Measurements from ENCODE around the gene GRIN3B.

The GRIN3B gene

GRCh38 chr19:1014161-1015060 is 14.2 kb downstream of the GRIN3B start:
- Mint-ChIP-seq H3K27ac (no peak overlapping the region), H3K4me3 (no peak overlapping the region), H3K36me3 (ENCODE audit: low read depth) (peaks cover 3% of the 10 kb centered on the region)

DNA sequence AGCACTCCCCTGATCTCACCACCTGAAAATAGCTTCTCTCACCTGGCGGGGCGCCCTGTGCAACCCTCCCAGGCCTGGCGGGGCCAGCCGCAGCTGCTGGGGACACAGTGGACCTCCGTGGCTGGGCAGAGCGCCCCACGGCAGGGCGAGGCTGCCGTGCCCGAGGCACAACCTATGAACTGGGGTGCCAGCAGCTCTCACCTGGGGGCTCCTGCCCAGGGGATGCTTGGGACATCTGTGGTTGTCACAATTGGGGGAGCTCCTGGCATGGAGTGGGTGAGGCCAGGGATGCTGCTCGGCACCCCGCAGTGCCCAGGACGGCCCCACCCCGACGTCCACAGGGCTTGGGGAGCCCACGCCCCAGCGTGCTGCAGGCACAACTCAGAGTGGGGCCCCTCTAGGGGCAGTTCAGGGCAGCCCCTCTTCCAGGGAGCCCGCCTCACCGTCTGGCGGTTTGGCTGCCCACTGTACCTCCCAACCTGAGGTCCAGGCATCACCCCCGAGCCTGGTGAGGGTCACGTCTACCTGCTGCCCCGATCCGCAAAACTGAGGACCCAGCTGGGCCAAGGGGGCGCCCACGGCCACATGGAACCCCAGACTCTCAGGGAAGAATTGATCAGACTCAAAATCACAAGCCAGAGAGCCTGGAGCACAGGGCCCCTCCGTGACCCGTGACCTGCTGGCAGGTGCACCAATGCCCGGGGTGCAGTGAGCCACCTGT is 15.0 kb downstream of the GRIN3B start:
- Mint-ChIP-seq H3K27ac (no peak overlapping the region), H3K4me1 (ENCODE audit: low read depth) (peaks cover 11% of the 10 kb centered on the region)

More at GRCh38 chr19:1014161-1015060, 14.2 kb downstream of the GRIN3B start:
- H3K9me3 Mint-ChIP-seq = no peaks in the 10 kb centered on the region
- peaks cover 8% of the 10 kb centered on the region for H3K4me1 Mint-ChIP-seq (ENCODE audit: low read depth)
- no peak for DNase-seq (ENCODE audit: low spot score)
- no peaks in the 10 kb centered on the region for H3K27me3 Mint-ChIP-seq (ENCODE audit: low read depth)

DNA sequence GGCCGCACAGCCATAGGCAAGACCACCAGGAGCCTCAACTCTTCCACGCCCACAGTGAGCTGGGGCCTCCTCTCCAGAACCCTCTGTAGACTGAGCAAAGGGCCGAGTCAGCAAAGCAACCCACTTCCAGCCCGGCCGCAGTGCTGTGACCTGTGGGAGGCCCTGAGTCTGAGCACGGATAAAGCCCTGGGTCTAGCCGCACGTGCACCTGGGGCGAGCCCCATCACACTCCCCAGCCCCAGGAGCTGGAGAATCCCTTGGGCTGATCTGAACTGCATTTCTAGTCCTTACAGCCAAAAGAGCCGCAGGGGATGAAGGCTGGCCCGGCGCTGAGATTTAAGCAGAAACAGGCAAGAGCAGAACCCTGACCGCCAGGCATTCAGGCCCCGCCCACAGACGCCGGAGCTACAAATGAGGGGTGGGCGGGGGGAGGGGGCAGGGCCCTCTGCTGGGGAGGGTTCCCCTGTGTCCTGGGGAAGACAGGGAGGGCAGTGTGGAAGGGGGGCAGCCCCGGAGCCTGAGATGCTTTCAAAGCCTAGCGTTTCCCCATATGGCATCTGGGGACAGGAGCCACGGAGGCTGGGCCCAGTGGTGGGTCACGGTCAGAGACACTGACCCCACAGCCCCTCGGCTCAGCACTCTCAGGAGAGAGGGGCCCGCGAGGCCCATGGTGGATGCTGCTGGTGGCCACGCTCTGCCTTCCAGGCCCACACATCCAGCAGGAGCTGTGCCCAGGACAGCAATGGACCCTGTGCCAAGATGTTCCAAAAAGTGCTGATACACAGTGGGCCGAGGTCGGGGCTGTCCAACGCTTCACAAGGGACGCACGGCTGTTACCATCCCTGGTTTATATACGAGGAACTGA is 15.8 kb downstream of the GRIN3B start:
- H3K36me3 Mint-ChIP-seq (ENCODE audit: low read depth) = peaks cover 6% of the 10 kb centered on the region
- H3K27ac Mint-ChIP-seq = no peak overlapping the region
- DNase-seq (ENCODE audit: low spot score) = no peak
- peaks cover 11% of the 10 kb centered on the region for H3K4me1 Mint-ChIP-seq (ENCODE audit: low read depth)
- no peaks in the 10 kb centered on the region for H3K27me3 Mint-ChIP-seq (ENCODE audit: low read depth)
- no peaks in the 10 kb centered on the region for H3K9me3 Mint-ChIP-seq
- H3K4me3 Mint-ChIP-seq = no peak overlapping the region

More for the DNA sequence above, 15.0 kb downstream of the GRIN3B start:
- Mint-ChIP-seq H3K27me3 (ENCODE audit: low read depth) (no peaks in the 10 kb centered on the region), H3K9me3 (no peaks in the 10 kb centered on the region), H3K36me3 (ENCODE audit: low read depth) (peaks cover 7% of the 10 kb centered on the region), H3K4me3 (no peak overlapping the region)
- no peak for DNase-seq (ENCODE audit: low spot score)

GRCh38 chr19:1016647-1017114 is 16.5 kb downstream of the GRIN3B start:
- peak overlapping the region; percentile 21 for H3K4me3 Mint-ChIP-seq

DNA sequence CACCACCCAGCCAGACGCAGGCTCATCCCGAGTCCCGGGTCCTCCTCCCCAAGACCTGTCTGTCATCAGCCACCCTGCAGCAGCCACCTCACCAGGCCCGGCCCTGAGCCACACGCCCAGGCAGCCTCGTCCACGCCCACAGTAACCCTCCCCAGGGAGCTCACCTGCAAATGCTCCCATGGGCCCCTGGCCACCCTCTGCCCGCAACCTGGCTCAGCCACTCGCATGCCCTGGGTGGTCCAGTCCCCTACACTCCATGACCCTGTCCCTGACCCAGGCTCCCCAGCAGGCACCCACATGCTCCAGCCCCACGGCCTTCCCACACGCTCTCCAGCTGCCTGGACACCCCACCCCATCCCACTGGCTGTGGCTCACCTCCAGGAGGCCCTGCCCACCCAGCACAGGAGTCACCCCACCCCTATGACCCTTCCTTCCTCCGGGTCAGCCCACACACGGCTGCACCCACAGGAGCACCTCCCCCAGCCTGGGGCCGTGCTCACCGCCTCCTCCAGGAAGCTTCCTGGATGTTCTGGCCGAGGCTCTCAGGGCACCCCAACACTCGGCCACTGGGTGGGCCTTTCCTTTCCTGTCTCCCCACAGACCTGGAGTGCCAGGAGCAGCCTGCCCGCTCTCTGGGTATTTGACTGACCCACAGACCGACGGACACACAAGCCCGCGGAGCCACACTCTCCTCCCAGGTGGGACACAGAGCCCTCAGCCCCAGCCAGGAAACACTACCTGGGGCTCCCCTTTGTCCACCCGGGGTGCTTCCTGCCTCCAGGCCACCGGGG is 17.1 kb downstream of the GRIN3B start:
- Mint-ChIP-seq H3K4me3 (peak overlapping the region; percentile 21), H3K4me1 (ENCODE audit: low read depth) (peaks cover 17% of the 10 kb centered on the region)

More at GRCh38 chr19:1016647-1017114, 16.5 kb downstream of the GRIN3B start:
- Mint-ChIP-seq H3K4me1 (ENCODE audit: low read depth) (peaks cover 17% of the 10 kb centered on the region), H3K36me3 (ENCODE audit: low read depth) (peaks cover 6% of the 10 kb centered on the region), H3K27ac (peak overlapping the region; percentile 52), H3K9me3 (no peaks in the 10 kb centered on the region), H3K27me3 (ENCODE audit: low read depth) (no peaks in the 10 kb centered on the region)
- DNase-seq (ENCODE audit: low spot score) = no peak

DNA sequence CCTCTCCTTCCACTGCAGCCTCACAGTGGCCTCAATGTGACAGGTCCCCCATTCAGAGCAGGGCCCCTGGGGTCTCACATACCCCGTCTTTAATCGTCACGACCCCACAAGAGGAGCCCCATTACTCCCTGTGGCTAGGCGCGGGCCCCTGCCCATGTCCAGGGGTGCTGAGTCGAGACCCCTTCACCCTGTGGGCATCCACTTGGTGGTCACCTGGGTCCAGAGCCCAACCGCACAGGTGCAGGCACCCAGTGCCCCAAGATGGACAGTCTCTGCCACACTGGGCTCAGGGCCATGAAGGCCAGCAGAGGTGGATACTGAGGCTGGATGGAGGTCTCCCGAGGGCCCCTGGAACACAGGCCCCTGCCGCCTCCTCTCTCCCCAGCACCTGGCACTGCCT is 17.7 kb downstream of the GRIN3B start:
- H3K36me3 Mint-ChIP-seq (ENCODE audit: low read depth) = peaks cover 6% of the 10 kb centered on the region
- peak overlapping the region; percentile 21 for H3K4me3 Mint-ChIP-seq
- H3K4me1 Mint-ChIP-seq (ENCODE audit: low read depth) = peaks cover 17% of the 10 kb centered on the region
- no peak overlapping the region for H3K27ac Mint-ChIP-seq
- H3K9me3 Mint-ChIP-seq = no peaks in the 10 kb centered on the region
- H3K27me3 Mint-ChIP-seq (ENCODE audit: low read depth) = no peaks in the 10 kb centered on the region
- no peak for DNase-seq (ENCODE audit: low spot score)

More for the DNA sequence above, 17.1 kb downstream of the GRIN3B start:
- Mint-ChIP-seq H3K36me3 (ENCODE audit: low read depth) (peaks cover 6% of the 10 kb centered on the region), H3K27me3 (ENCODE audit: low read depth) (no peaks in the 10 kb centered on the region), H3K9me3 (no peaks in the 10 kb centered on the region), H3K27ac (peak overlapping the region; percentile 52)
- DNase-seq (ENCODE audit: low spot score) = no peak

GRCh38 chr19:1018393-1018792 is 18.2 kb downstream of the GRIN3B start:
- Mint-ChIP-seq H3K27me3 (ENCODE audit: low read depth) (no peaks in the 10 kb centered on the region), H3K36me3 (ENCODE audit: low read depth) (peaks cover 6% of the 10 kb centered on the region), H3K4me3 (peak overlapping the region; percentile 97), H3K9me3 (no peaks in the 10 kb centered on the region), H3K27ac (peak overlapping the region; percentile 52), H3K4me1 (ENCODE audit: low read depth) (peaks cover 17% of the 10 kb centered on the region)
- no peak for DNase-seq (ENCODE audit: low spot score)

- no peak for DNase-seq (ENCODE audit: low spot score)
- peak overlapping the region; percentile 97 for H3K4me3 Mint-ChIP-seq
- peaks cover 17% of the 10 kb centered on the region for H3K4me1 Mint-ChIP-seq (ENCODE audit: low read depth)
- H3K27me3 Mint-ChIP-seq (ENCODE audit: low read depth) = no peaks in the 10 kb centered on the region
- H3K27ac Mint-ChIP-seq = peak overlapping the region; percentile 52
- no peaks in the 10 kb centered on the region for H3K9me3 Mint-ChIP-seq
- H3K36me3 Mint-ChIP-seq (ENCODE audit: low read depth) = peaks cover 6% of the 10 kb centered on the region
Observed at GRCh38 chr19:1018932-1019615, 18.9 kb downstream of the GRIN3B start.

- Mint-ChIP-seq H3K4me1 (ENCODE audit: low read depth) (peaks cover 17% of the 10 kb centered on the region), H3K9me3 (no peaks in the 10 kb centered on the region), H3K27me3 (ENCODE audit: low read depth) (no peaks in the 10 kb centered on the region), H3K4me3 (peak overlapping the region; percentile 97), H3K27ac (peak overlapping the region; percentile 96), H3K36me3 (ENCODE audit: low read depth) (peaks cover 4% of the 10 kb centered on the region)
- no peak for DNase-seq (ENCODE audit: low spot score)
Observed at GRCh38 chr19:1019616-1019961, 19.4 kb downstream of the GRIN3B start.

DNA sequence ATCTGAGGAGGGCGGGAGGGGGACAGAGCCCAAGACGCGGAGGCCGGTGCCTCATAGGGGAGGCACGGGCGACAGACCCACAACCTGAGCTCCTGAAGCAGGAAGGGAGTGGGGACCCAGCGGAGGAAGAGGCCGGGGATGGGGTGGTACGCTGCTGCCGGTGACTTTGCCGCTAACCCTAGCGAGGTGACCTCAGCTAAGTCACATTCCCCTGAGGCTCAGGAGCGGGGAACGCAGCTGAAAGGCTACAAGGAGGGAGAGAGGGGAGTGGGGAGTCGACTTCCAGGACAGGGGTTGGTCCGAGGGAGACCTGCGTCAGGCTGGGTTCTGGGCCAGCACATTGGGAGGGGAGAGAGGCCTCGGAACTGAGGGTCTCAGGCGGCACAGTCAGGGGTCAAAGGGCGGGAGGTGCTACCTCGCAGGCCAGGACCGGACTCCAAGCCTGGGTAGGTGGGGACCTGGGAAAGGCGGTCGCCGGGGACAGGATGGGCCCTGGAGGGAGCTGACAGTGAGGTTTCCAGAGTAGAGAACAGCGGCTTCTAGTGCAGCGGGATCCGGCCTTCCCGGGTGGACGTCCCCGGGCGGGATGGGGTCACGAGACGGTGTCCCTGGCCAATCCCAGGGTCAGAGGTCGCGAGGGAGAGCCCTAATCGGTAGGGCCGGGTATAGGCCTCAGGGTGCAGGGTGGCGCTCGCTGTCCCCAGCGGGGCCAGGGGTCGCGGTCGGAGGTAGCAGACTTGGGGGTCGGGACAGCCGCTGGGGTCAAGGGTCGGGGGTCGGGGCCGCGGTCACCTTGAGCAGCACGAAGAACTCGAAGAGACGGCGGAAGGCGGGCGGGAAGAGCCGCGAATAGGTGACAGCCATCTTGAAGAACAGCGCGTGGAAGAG is 20.0 kb downstream of the GRIN3B start:
- peak; percentile 21 for DNase-seq (ENCODE audit: low spot score)
- peak overlapping the region; percentile 97 for H3K4me3 Mint-ChIP-seq
- H3K36me3 Mint-ChIP-seq (ENCODE audit: low read depth) = peaks cover 4% of the 10 kb centered on the region
- no peaks in the 10 kb centered on the region for H3K9me3 Mint-ChIP-seq
- H3K4me1 Mint-ChIP-seq (ENCODE audit: low read depth) = peaks cover 17% of the 10 kb centered on the region
- peak overlapping the region; percentile 96 for H3K27ac Mint-ChIP-seq
- H3K27me3 Mint-ChIP-seq (ENCODE audit: low read depth) = no peaks in the 10 kb centered on the region

DNA sequence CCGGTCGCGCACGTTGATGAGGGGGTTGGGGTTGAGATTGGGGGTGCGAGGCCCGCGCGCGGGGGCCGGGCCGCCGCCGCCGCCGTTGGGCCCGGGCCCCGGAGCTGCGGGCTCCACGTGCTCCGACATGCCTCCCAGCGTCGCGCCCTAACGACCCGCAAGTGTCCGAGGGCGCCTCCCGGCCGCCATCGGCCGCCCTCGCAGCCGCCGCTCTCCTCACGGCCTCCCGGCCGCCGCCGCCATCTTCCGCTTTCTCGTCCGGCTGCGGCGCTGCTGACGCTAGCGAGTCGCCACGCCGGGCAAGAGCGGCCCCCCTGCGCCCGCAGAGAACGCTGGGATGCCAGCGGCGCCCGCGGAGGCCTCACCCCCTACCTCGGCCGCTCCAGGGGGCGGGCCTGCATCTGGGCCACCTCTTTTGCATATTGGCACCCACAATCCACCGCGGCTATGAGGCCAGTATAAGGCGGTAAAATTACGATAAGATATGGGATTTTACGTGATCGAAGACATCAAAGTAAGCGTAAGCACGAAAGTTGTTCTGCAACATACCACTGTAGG is 20.7 kb downstream of the GRIN3B start, which contains the start of gene TMEM259:
TSS of gene TMEM259 (minus strand) at position 256 of the 558 bp plus-strand sequence. CDS start at position 129, 127 bp downstream.
- no peaks in the 10 kb centered on the region for H3K27me3 Mint-ChIP-seq (ENCODE audit: low read depth)
- H3K9me3 Mint-ChIP-seq = no peaks in the 10 kb centered on the region
- H3K27ac Mint-ChIP-seq = peak within 1 kb of the TSS; percentile 100
- H3K36me3 Mint-ChIP-seq (ENCODE audit: low read depth) = peaks cover 4% of the 10 kb centered on the region
- H3K4me3 Mint-ChIP-seq = peak within 1 kb of the TSS; percentile 97
- H3K4me1 Mint-ChIP-seq (ENCODE audit: low read depth) = peaks cover 19% of the 10 kb centered on the region
- peak; percentile 97 for DNase-seq (ENCODE audit: low spot score)

Data from T-helper 2 cell treated with Interferon-gamma antibody and Interleukin-4, amounts not matched to agents 5 μg/mL and 100 μg/mL, for 36 hours (primary cell).